Measurements from ENCODE around the gene CD84. TPM values are rescaled to one million over a fixed set of nuclear protein-coding genes. Genes with fewer than 3 reads are reported as not detected.

CD84 gene
- total and polyA plus RNA-seq, 12 donors, result 0.25 to 11.8 (median 1.6) TPM

- no peak for TF ChIP-seq CTCF (IDR thresholded peaks at IDR 0.05)
- intact Hi-C loops (cut with DNase I), result no loop called here
- H3K36me3 ChIP-seq, result no peaks in the 10 kb centered on the region
- ATAC-seq, result peak in 1 of 8 donors; percentile 27
- WGBS, 2 donors, result 76 to 78% methylated on average over 10 of the region's 10 CpGs
- H3K4me3 ChIP-seq, result no peak overlapping the region
- H3K27ac ChIP-seq, result peak overlapping the region in 1 of 10 donors; percentile 55
- no peak for DNase-seq
- H3K9me3 ChIP-seq, result no peaks in the 10 kb centered on the region
- H3K27me3 ChIP-seq, result peaks cover 0 to 4% (median 0%) of the 10 kb centered on the region in 7 donors
- H3K4me1 ChIP-seq, result peaks cover 0 to 69% (median 0%) of the 10 kb centered on the region in 9 donors
Observed at GRCh38 chr1:160625725-160626498, 46.6 kb upstream of the CD84 start.

GRCh38 chr1:160625321-160625720 lies 46.0 kb upstream of the CD84 start:
- ATAC-seq (no peak), DNase-seq (no peak)
- no peaks in the 10 kb centered on the region for H3K9me3 ChIP-seq
- H3K4me3 ChIP-seq, result no peak overlapping the region
- no peak for TF ChIP-seq CTCF (IDR thresholded peaks at IDR 0.05)
- H3K27me3 ChIP-seq, result peaks cover 0 to 4% (median 0%) of the 10 kb centered on the region in 7 donors
- no peaks in the 10 kb centered on the region for H3K36me3 ChIP-seq
- WGBS, 2 donors, result 70 to 79% methylated on average over 1 of the region's 1 CpG
- H3K4me1 ChIP-seq, result peaks cover 0 to 63% (median 0%) of the 10 kb centered on the region in 9 donors
- H3K27ac ChIP-seq, result no peak overlapping the region
- intact Hi-C loops (cut with DNase I), result no loop called here

GRCh38 chr1:160624464-160624863 lies 45.2 kb upstream of the CD84 start:
- TF ChIP-seq CTCF (IDR thresholded peaks at IDR 0.05), result no peak
- Histone ChIP-seq H3K36me3 (no peaks in the 10 kb centered on the region), H3K4me1 (peaks cover 0 to 55% (median 0%) of the 10 kb centered on the region in 9 donors), H3K27ac (peak overlapping the region in 1 of 10 donors; percentile 1), H3K4me3 (no peak overlapping the region), H3K27me3 (peaks cover 0 to 4% (median 0%) of the 10 kb centered on the region in 7 donors), H3K9me3 (no peaks in the 10 kb centered on the region)
- 55 to 57% methylated on average over 3 of the region's 3 CpGs for WGBS, 2 donors
- intact Hi-C loops (cut with DNase I), result loop anchor here in 1 of 10 donors (5.0 kb wide), 1 partner anchor 53 kb away; no protein-coding TSS in a partner anchor
- ATAC-seq (no peak), DNase-seq (no peak)

- TF ChIP-seq CTCF (IDR thresholded peaks at IDR 0.05), result no peak
- 54 to 57% methylated on average over 1 of the region's 1 CpG for WGBS, 2 donors
- Histone ChIP-seq H3K4me1 (peaks cover 0 to 51% (median 0%) of the 10 kb centered on the region in 9 donors), H3K27me3 (peaks cover 0 to 4% (median 0%) of the 10 kb centered on the region in 7 donors), H3K27ac (peak overlapping the region in 1 of 10 donors; percentile 42), H3K9me3 (peaks cover 0 to 2% (median 0%) of the 10 kb centered on the region in 11 donors), H3K4me3 (no peak overlapping the region), H3K36me3 (no peaks in the 10 kb centered on the region)
- DNase-seq (no peak), ATAC-seq (no peak)
- intact Hi-C loops (cut with DNase I), result loop anchor here in 1 of 10 donors (5.0 kb wide), 1 partner anchor 53 kb away; no protein-coding TSS in a partner anchor
Observed at GRCh38 chr1:160623862-160624261, 44.6 kb upstream of the CD84 start.
